Raji (cell line): Measurements from ENCODE around the gene ITPA.

ENCODE experiments used
- POLR2A ChIP-seq: IDR thresholded peaks from 2 replicates; pipeline ENCODE4 v1.6.1; 2011; ENCODE audit warnings: low read depth, low read length, control low read depth; ENCODE audit not compliant: insufficient read depth

The ITPA gene

GRCh38 chr20:3168829-3169590 is 40.3 kb upstream of the ITPA start:
- TF ChIP-seq POLR2A, result no peak

- no peak for TF ChIP-seq POLR2A
Observed at GRCh38 chr20:3171391-3172125, 37.7 kb upstream of the ITPA start.

GRCh38 chr20:3172126-3172932 is 37.0 kb upstream of the ITPA start:
- TF ChIP-seq POLR2A, result no peak

- peak; percentile 70 for TF ChIP-seq POLR2A
Observed at GRCh38 chr20:3172933-3173609, 36.2 kb upstream of the ITPA start, which contains the start of gene LZTS3. LZTS3 (minus strand) TSS chr20:3173549; CDS start chr20:3167163, 6,386 bp downstream.

GRCh38 chr20:3173610-3174441 is 35.5 kb upstream of the ITPA start:
- no peak for TF ChIP-seq POLR2A

GRCh38 chr20:3174442-3175261 is 34.6 kb upstream of the ITPA start:
- no peak for TF ChIP-seq POLR2A

- TF ChIP-seq POLR2A, result no peak
Observed at GRCh38 chr20:3175270-3175669, 34.0 kb upstream of the ITPA start.

- no peak for TF ChIP-seq POLR2A
Observed at GRCh38 chr20:3177746-3178485, 31.4 kb upstream of the ITPA start.

GRCh38 chr20:3180319-3180718 is 29.0 kb upstream of the ITPA start:
- TF ChIP-seq POLR2A, result no peak

GRCh38 chr20:3181270-3181669 is 28.0 kb upstream of the ITPA start:
- no peak for TF ChIP-seq POLR2A

- TF ChIP-seq POLR2A, result no peak
Observed at GRCh38 chr20:3183896-3184612, 25.2 kb upstream of the ITPA start.

- TF ChIP-seq POLR2A, result no peak
Observed at GRCh38 chr20:3188823-3189413, 20.4 kb upstream of the ITPA start.

- TF ChIP-seq POLR2A, result no peak
Observed at GRCh38 chr20:3189561-3190131, 19.7 kb upstream of the ITPA start.
